GM12892 (cell line): ENCODE results near the gene CHSY1.
A peak's percentile ranks its signal among the peaks of the same experiment; 100 is the strongest.

Experiments
- DNase-seq: peaks from one replicate; pipeline ENCODE4 v3.0.0; 2011; ENCODE audit not compliant: insufficient read length
- FAIRE-seq: peaks from 2 replicates; lab custom pipeline; 2011; peaks lifted over from hg19 to GRCh38; lab: Jason Lieb, UNC
- POLR2A ChIP-seq: IDR thresholded peaks from 2 replicates; pipeline ENCODE4 v1.6.1; 2011; ENCODE audit warnings: low read depth, low read length, control low read depth
- POLR2AphosphoS5 ChIP-seq: IDR thresholded peaks from 2 replicates; pipeline ENCODE4 v1.6.1; 2011; ENCODE audit warnings: low read depth, low read length, control low read depth
- TAF1 ChIP-seq: IDR thresholded peaks from 2 replicates; pipeline ENCODE4 v1.6.1; 2011; ENCODE audit warnings: low read depth, mild to moderate bottlenecking, control low read depth, low read length, borderline replicate concordance

The CHSY1 gene

GRCh38 chr15:101213570-101213969, 38.3 kb downstream of the CHSY1 start:
- DNase-seq (no peak), FAIRE-seq (no peak)
- TF ChIP-seq POLR2A (no peak), POLR2AphosphoS5 (no peak), TAF1 (no peak)

GRCh38 chr15:101213147-101213546, 38.7 kb downstream of the CHSY1 start:
- FAIRE-seq (no peak), DNase-seq (no peak)
- no peak for TF ChIP-seq POLR2A

- peak; percentile 17 for FAIRE-seq
- TF ChIP-seq POLR2AphosphoS5 (no peak), TAF1 (no peak), POLR2A (no peak)
- DNase-seq, result no peak
These were observed 40.0 kb downstream of the CHSY1 start for GRCh38 chr15:101211897-101212296.

GRCh38 chr15:101210466-101210865, 41.4 kb downstream of the CHSY1 start:
- FAIRE-seq, result no peak
- TF ChIP-seq POLR2AphosphoS5, result no peak
- no peak for TF ChIP-seq POLR2A
- no peak for TF ChIP-seq TAF1
- no peak for DNase-seq

- FAIRE-seq, result no peak
These were observed 41.8 kb downstream of the CHSY1 start for GRCh38 chr15:101210058-101210457.

GRCh38 chr15:101209285-101209845, 42.5 kb downstream of the CHSY1 start:
- no peak for TF ChIP-seq POLR2A
- TF ChIP-seq TAF1, result no peak
- TF ChIP-seq POLR2AphosphoS5, result no peak
- DNase-seq (no peak), FAIRE-seq (no peak)

More at GRCh38 chr15:101210058-101210457, 41.8 kb downstream of the CHSY1 start:
- no peak for DNase-seq
- no peak for TF ChIP-seq POLR2AphosphoS5
- no peak for TF ChIP-seq POLR2A
- no peak for TF ChIP-seq TAF1

GRCh38 chr15:101207867-101208288, 44.0 kb downstream of the CHSY1 start:
- TF ChIP-seq POLR2A (no peak), TAF1 (no peak), POLR2AphosphoS5 (no peak)
- DNase-seq (no peak), FAIRE-seq (no peak)

GRCh38 chr15:101206176-101206591, 45.7 kb downstream of the CHSY1 start:
- DNase-seq (no peak), FAIRE-seq (no peak)
- TF ChIP-seq TAF1 (no peak), POLR2A (no peak), POLR2AphosphoS5 (no peak)

GRCh38 chr15:101204739-101205535, 46.9 kb downstream of the CHSY1 start:
- FAIRE-seq (no peak), DNase-seq (no peak)
- no peak for TF ChIP-seq POLR2AphosphoS5
- TF ChIP-seq TAF1, result no peak

GRCh38 chr15:101203607-101204189, 48.1 kb downstream of the CHSY1 start:
- no peak for DNase-seq
- FAIRE-seq, result no peak
- TF ChIP-seq POLR2AphosphoS5 (no peak), TAF1 (no peak)

GRCh38 chr15:101203029-101203573, 48.7 kb downstream of the CHSY1 start:
- DNase-seq (no peak), FAIRE-seq (no peak)
- TF ChIP-seq TAF1 (no peak), POLR2AphosphoS5 (no peak), POLR2A (no peak)

GRCh38 chr15:101201411-101202174, 50.3 kb downstream of the CHSY1 start:
- FAIRE-seq (no peak), DNase-seq (no peak)
- TF ChIP-seq TAF1 (no peak), POLR2A (no peak), POLR2AphosphoS5 (no peak)
